Dedifferentiated amniotic fluid mesenchymal stem cell (primary cell): ENCODE data around the gene ACSS1.

Source experiments
- DNase-seq: peaks from one replicate; pipeline ENCODE4 v3.0.0-alpha.2; 2016; ENCODE audit errors: extremely low spot score

The ACSS1 gene

GRCh38 chr20:24971376-24972101 is 86.4 kb downstream of the ACSS1 start:
- DNase-seq, result no peak

GRCh38 chr20:24970754-24971153 is 87.2 kb downstream of the ACSS1 start:
- DNase-seq, result no peak

GRCh38 chr20:24970030-24970553 is 87.8 kb downstream of the ACSS1 start:
- DNase-seq, result no peak

DNA sequence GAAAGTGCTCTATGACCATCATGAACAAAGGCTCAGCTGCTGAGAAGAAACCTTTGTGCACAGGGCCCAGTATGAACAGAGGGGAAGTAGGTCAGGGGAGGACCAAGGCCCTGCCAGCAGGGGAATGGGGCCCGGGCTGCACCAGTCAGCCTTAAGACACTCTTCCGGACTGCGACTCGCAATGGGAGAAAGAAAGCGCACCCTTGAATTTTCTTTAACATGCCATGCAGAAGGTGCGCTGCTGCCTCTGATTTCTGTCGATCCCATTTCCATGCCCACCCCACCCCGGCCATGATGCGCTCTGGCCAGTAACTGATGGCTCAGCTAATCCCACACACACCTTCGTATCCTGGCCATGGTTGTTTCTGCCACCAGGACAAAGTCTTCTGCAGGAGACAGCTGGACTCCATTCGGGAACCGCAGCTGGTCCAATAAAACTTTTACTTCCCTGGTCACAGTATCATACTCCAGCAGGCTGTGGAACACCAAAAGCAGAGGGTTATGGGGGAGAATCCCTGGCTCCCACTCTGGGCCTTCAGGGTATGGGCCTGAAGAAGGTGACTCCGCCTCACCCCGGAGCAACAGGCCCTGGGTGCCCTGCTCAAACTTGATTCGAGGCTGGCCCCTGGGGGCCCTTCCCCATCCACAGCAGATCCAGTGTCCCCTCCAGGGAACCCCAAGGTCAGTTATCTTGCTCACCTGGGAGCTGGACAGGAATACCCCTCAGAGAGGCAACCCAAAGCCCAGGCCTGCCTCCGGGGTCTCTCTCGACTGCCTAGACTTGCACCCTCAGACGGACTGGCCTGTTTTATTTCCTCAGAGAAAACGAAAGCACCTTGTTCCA is 88.5 kb downstream of the ACSS1 start:
- DNase-seq, result no peak

GRCh38 chr20:24968278-24968800 is 89.6 kb downstream of the ACSS1 start:
- no peak for DNase-seq

GRCh38 chr20:24966317-24967012 is 91.5 kb downstream of the ACSS1 start:
- DNase-seq, result no peak

- DNase-seq, result no peak
Observed at GRCh38 chr20:24965065-24965919, 92.6 kb downstream of the ACSS1 start.

GRCh38 chr20:24964506-24964840 is 93.5 kb downstream of the ACSS1 start:
- no peak for DNase-seq

- no peak for DNase-seq
Observed at GRCh38 chr20:24963672-24964505, 94.0 kb downstream of the ACSS1 start.

DNA sequence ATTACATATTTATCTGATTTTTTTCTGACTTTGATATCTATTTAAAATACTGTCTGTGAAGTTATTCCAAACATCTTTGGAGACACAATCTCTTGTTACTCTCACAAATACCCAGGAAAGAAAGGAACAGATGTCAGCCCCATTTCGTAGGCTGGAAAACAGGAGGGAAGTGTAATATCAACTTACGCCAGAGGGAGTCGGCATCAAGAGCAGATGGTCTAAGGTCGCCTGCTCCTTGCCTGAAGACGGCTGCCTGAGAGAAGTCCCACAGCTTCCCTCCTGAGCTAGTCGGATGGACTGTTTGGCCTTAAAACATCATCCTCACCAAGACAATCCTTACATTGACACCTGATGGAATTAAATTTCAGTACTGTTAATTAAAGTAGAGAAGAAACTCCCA is 95.4 kb downstream of the ACSS1 start:
- DNase-seq, result no peak

DNA sequence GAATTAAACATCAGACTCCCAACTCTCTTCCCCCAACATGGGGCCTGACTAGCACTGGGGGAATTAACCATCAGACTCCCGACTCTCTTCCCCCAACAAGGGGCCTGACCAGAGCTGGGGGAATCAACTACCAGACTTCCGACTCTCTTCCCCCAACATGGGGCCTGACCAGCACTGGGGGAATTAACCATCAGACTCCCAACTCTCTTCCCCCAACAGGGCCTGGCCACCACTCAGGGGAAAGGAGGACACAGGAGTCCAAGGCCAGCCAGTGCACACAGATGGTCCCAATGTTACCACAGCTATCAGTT is 95.8 kb downstream of the ACSS1 start:
- DNase-seq, result no peak

DNA sequence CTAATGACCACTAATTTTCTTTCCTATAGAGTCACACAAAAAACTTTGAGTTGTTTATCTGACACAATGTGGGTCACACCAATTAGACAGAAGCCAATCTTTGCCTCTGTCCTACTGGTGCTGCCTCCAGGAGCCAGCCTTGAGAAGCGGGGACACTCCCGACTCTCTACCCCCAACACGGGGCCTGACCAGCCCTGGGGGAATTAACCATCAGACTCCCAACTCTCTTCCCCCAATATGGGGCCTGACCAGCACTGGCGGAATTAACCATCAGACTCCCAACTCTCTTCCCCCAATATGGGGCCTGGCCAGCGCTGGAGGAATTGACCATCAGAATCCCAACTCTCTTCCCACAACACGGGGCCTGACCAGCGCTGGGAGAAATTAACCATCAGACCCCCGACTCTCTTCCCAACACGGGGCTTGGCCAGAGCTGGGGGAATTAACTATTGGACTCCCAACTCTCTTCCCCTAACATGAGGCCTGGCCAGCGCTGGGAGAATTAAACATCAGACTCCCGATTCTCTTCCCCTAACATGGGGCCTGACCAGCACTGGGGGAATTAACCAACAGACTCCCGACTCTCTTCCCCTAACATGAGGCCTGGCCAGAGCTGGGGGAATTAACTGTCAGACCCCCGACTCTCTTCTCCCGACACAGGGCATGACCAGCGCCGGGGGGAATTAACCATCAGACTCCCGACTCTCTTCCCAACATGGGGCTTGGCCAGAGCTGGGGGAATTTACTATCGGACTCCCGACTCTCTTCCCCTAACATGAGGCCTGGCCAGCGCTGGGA is 96.4 kb downstream of the ACSS1 start:
- no peak for DNase-seq

DNA sequence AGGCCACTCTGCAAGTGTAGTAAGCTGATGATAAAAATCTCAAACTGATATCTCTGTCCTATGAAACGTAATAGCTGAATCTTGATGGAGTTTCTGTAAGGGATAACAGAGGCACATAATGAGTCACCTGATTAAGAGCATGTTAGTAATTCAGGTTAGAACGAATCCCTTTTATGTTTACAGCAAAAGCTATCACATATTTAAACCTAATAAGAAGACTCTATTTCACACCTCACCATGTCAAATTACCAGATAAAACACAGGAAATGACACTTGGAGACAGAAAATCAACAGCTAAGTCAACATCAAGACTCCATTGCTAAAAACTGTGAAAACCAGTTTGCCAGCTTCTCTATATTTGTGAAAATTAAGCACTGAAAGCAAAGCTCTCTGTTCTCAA is 97.1 kb downstream of the ACSS1 start:
- DNase-seq, result no peak

- DNase-seq, result no peak
Observed at GRCh38 chr20:24960302-24960801, 97.6 kb downstream of the ACSS1 start.

DNA sequence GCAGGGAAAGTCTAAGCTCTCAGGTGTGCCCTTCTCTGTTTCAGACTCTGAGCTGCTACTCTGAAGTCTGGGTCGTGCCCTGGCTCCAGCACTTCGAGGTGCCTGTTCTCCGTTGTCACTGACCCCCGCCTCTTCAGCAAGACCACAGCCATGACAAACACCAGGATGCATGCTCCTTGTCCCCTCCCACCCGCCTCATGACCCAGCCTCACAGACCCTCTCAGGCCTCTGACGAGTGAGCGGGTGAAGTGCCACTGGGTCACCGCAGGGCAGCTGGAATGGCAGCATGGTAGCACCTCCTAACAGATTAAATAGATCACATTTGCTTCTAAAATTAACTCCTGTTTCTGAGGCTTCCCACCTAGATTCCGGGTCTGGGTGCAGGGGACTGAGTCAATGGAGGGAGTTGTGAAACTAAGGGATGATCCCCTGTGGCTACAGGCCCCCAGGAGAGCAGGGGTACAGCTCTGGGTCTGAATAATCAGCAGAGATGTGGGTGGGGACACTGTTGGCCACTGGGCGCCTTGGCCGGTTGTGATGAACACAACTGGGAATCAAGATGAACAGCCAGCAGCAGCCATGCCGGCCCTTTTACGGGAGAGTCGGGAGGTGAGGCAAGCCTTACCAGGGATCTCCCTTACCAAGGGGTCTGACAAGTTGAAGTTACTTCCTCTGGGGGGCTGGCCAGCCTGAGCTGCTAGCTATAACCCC is 98.2 kb downstream of the ACSS1 start:
- no peak for DNase-seq

GRCh38 chr20:24958506-24959385 is 99.2 kb downstream of the ACSS1 start:
- no peak for DNase-seq

DNA sequence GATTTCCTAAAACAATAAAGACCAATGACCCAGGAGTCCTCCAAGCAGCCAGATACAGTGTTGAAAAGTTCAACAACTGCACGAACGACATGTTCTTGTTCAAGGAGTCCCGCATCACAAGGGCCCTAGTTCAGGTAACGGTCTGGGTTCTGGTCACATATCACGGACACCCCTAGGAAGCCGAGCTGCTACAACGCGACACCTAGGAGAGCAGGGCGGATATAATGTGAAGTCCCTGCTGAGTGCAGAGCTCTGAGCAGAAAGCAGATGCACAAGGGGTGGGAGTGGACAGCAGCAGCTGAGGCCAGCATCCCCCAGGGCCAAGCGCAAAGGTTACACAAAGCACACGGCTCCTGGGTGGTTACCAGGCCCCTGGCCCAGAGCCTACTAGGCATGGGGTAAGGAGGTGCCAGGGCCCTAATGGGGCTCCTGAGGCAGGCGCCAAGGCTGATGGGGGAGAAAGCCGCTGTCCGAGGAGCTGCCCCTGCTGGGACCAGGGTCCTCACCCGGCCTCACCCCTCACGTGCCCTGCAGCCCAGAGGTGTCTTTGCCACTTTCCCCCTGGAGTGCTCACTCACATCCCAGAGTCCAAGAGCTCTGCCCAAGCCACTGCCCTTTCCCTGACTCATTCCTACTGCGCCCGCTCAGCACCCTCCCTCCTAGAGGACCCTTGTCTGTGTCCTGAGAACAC is 100.5 kb downstream of the ACSS1 start:
- no peak for DNase-seq
